ENCODE results near the gene CHN1.

- TF ChIP-seq CTCF (IDR thresholded peaks at IDR 0.05): no peak
- no peak for TF ChIP-seq POLR2A (IDR thresholded peaks at IDR 0.05)
These were observed 117.0 kb downstream of the CHN1 start for GRCh38 chr2:174888146-174888545.
